Measurements from ENCODE around the gene CAB39L. TPM values are rescaled to one million over a fixed set of nuclear protein-coding genes. Genes with fewer than 3 reads are reported as not detected.

The CAB39L gene
- total RNA-seq, 1 experiment from 2014 or later = 3.2 TPM

DNA sequence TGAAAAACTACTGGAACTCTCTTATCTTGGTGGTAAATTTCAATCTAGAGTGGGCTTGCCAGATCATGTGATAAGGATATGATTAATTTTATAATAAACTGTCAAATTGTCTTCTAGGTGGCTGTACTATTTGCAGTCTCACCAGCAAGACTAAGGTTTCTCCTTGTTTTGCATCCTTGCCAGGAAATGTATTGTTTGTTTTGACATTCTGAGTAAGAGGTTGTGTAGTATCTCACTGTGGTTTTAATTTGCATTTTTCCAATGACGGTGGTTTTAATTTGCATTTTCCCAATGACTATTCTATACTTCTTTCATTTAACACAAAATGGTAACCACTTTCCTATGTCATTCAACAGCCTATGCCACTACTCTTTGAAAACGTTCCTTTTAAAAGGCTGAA lies 2.0 kb downstream of the CAB39L start:
- no peak overlapping the region for H3K4me3 Mint-ChIP-seq (ENCODE audit: low read depth, unreplicated experiment)
- DNase-seq = no peak
- H3K27me3 Mint-ChIP-seq (ENCODE audit: unreplicated experiment) = no peaks in the 10 kb centered on the region
- H3K9me3 Mint-ChIP-seq (ENCODE audit: low read depth, unreplicated experiment) = no peaks in the 10 kb centered on the region
- H3K36me3 Mint-ChIP-seq (ENCODE audit: insufficient read depth, unreplicated experiment) = peaks cover 35% of the 10 kb centered on the region
- intact Hi-C loops (cut with micrococcal nuclease; ENCODE audit: unreplicated experiment) = no loop called here
- no peaks in the 10 kb centered on the region for H3K4me1 Mint-ChIP-seq (ENCODE audit: low read depth, unreplicated experiment)
- CTCF ChIA-PET = no interaction called here
- BruUV-seq (replicated peaks) = no TSS peak
- TF ChIP-seq, protein P1, sequence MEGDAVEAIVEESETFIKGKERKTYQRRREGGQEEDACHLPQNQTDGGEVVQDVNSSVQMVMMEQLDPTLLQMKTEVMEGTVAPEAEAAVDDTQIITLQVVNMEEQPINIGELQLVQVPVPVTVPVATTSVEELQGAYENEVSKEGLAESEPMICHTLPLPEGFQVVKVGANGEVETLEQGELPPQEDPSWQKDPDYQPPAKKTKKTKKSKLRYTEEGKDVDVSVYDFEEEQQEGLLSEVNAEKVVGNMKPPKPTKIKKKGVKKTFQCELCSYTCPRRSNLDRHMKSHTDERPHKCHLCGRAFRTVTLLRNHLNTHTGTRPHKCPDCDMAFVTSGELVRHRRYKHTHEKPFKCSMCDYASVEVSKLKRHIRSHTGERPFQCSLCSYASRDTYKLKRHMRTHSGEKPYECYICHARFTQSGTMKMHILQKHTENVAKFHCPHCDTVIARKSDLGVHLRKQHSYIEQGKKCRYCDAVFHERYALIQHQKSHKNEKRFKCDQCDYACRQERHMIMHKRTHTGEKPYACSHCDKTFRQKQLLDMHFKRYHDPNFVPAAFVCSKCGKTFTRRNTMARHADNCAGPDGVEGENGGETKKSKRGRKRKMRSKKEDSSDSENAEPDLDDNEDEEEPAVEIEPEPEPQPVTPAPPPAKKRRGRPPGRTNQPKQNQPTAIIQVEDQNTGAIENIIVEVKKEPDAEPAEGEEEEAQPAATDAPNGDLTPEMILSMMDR (IDR thresholded peaks at IDR 0.05; ENCODE audit: unreplicated experiment) = no peak
- H3K27ac Mint-ChIP-seq (ENCODE audit: unreplicated experiment) = no peak overlapping the region

DNA sequence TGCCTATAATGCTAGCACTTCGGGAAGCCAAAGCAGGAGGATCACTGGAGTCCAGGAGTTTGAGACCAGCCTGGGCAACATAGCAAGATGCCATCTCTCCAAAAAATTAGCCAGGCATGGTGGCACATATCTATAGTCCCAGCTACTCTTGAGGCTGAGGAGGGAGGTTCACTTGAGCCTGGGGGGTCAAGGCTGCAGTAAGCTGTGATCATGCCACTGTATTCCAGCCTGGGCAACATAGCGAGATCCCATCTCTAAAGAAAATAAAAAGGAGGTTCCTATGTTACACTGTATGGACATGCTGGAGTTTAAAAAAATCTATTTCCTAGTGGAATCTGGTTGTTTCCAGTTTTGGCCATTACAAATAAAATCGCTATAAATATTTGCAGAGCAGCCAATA lies 2.6 kb downstream of the CAB39L start:
- Mint-ChIP-seq H3K4me1 (ENCODE audit: low read depth, unreplicated experiment) (no peaks in the 10 kb centered on the region), H3K27me3 (ENCODE audit: unreplicated experiment) (no peaks in the 10 kb centered on the region), H3K4me3 (ENCODE audit: low read depth, unreplicated experiment) (no peak overlapping the region), H3K9me3 (ENCODE audit: low read depth, unreplicated experiment) (no peaks in the 10 kb centered on the region), H3K36me3 (ENCODE audit: insufficient read depth, unreplicated experiment) (peaks cover 34% of the 10 kb centered on the region), H3K27ac (ENCODE audit: unreplicated experiment) (no peak overlapping the region)
- intact Hi-C loops (cut with micrococcal nuclease; ENCODE audit: unreplicated experiment) = no loop called here
- DNase-seq = no peak
- CTCF ChIA-PET = no interaction called here
- no TSS peak for BruUV-seq (replicated peaks)
- TF ChIP-seq, protein P1 (IDR thresholded peaks at IDR 0.05; ENCODE audit: unreplicated experiment) = no peak

DNA sequence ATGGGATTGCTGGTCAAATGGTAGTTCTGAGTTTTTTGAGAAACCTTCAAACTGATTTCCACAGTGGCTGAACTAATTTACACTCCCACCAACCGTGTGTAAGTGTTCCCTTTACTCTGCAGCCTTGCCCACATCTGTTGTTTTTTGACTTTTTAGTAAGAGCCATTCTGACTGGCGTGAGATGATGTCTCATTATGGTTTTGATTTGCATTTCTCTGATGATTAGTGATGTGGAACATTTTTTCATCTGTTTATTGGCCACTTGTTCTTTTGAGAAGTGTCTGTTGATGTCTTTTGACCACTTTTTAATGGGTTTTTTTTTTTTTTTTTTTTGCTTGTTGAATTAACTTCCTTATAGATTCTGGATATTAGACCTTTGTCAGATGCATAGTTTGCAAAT lies 4.3 kb downstream of the CAB39L start:
- TF ChIP-seq, protein P1 (IDR thresholded peaks at IDR 0.05; ENCODE audit: unreplicated experiment) = no peak
- intact Hi-C loops (cut with micrococcal nuclease; ENCODE audit: unreplicated experiment) = no loop called here
- DNase-seq = no peak
- BruUV-seq (replicated peaks) = no TSS peak
- no peak overlapping the region for H3K4me3 Mint-ChIP-seq (ENCODE audit: low read depth, unreplicated experiment)
- H3K4me1 Mint-ChIP-seq (ENCODE audit: low read depth, unreplicated experiment) = no peaks in the 10 kb centered on the region
- CTCF ChIA-PET = no interaction called here
- H3K9me3 Mint-ChIP-seq (ENCODE audit: low read depth, unreplicated experiment) = no peaks in the 10 kb centered on the region
- no peaks in the 10 kb centered on the region for H3K27me3 Mint-ChIP-seq (ENCODE audit: unreplicated experiment)
- no peak overlapping the region for H3K27ac Mint-ChIP-seq (ENCODE audit: unreplicated experiment)
- peaks cover 17% of the 10 kb centered on the region for H3K36me3 Mint-ChIP-seq (ENCODE audit: insufficient read depth, unreplicated experiment)

DNA sequence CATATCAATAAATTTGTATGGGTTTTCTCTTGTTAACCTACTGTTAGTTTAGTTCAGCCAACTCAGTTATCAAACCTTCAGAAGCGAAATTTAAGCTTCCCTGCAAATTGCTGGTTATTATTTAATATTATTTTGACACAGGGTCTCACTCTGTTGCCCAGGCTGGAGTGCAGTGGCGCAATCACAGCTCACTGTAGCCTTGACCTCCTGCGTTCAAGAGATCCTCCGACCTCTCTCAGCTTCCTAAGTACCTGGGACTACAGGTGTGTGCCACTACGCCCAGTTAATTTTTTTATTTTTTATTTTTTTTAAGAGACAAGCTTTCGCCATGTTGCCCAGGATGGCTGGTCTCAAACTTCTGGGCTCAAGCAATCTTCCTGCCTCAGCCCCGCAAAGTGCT lies 6.2 kb downstream of the CAB39L start:
- intact Hi-C loops (cut with micrococcal nuclease; ENCODE audit: unreplicated experiment) = loop anchor here (1.0 kb wide), 1 partner anchor 136 kb away; no protein-coding TSS in a partner anchor
- Mint-ChIP-seq H3K4me3 (ENCODE audit: low read depth, unreplicated experiment) (no peak overlapping the region), H3K36me3 (ENCODE audit: insufficient read depth, unreplicated experiment) (no peaks in the 10 kb centered on the region), H3K9me3 (ENCODE audit: low read depth, unreplicated experiment) (no peaks in the 10 kb centered on the region), H3K27me3 (ENCODE audit: unreplicated experiment) (no peaks in the 10 kb centered on the region), H3K4me1 (ENCODE audit: low read depth, unreplicated experiment) (no peaks in the 10 kb centered on the region), H3K27ac (ENCODE audit: unreplicated experiment) (no peak overlapping the region)
- BruUV-seq (replicated peaks) = no TSS peak
- CTCF ChIA-PET = no interaction called here
- no peak for DNase-seq
- TF ChIP-seq, protein P1 (IDR thresholded peaks at IDR 0.05; ENCODE audit: unreplicated experiment) = no peak
